Measurements from ENCODE around the gene CCNA2.

Gene CCNA2

GRCh38 chr4:121784401-121784800 is 39.3 kb downstream of the CCNA2 start:
- no peak for TF ChIP-seq CTCF (IDR thresholded peaks at IDR 0.05; ENCODE audit: low read length, missing control alignments)
- H3K4me3 ChIP-seq (replicated peaks; ENCODE audit: low read depth, low read length), result no peak overlapping the region
- no peak for DNase-seq (ENCODE audit: low read depth)

GRCh38 chr4:121783210-121783609 is 40.5 kb downstream of the CCNA2 start:
- no peak overlapping the region for H3K4me3 ChIP-seq (replicated peaks; ENCODE audit: low read depth, low read length)
- no peak for DNase-seq (ENCODE audit: low read depth)
- TF ChIP-seq CTCF (IDR thresholded peaks at IDR 0.05; ENCODE audit: low read length, missing control alignments), result no peak

GRCh38 chr4:121778991-121779628 is 44.6 kb downstream of the CCNA2 start:
- DNase-seq (ENCODE audit: low read depth), result peak; percentile 94
- no peak for TF ChIP-seq CTCF (IDR thresholded peaks at IDR 0.05; ENCODE audit: low read length, missing control alignments)
- H3K4me3 ChIP-seq (replicated peaks; ENCODE audit: low read depth, low read length), result no peak overlapping the region

GRCh38 chr4:121777625-121778024 is 46.1 kb downstream of the CCNA2 start:
- no peak for DNase-seq (ENCODE audit: low read depth)
- no peak for TF ChIP-seq CTCF (IDR thresholded peaks at IDR 0.05; ENCODE audit: low read length, missing control alignments)
- no peak overlapping the region for H3K4me3 ChIP-seq (replicated peaks; ENCODE audit: low read depth, low read length)

GRCh38 chr4:121776610-121777401 is 46.9 kb downstream of the CCNA2 start:
- H3K4me3 ChIP-seq (replicated peaks; ENCODE audit: low read depth, low read length), result no peak overlapping the region
- no peak for TF ChIP-seq CTCF (IDR thresholded peaks at IDR 0.05; ENCODE audit: low read length, missing control alignments)
- no peak for DNase-seq (ENCODE audit: low read depth)

- no peak for TF ChIP-seq CTCF (IDR thresholded peaks at IDR 0.05; ENCODE audit: low read length, missing control alignments)
- no peak overlapping the region for H3K4me3 ChIP-seq (replicated peaks; ENCODE audit: low read depth, low read length)
- no peak for DNase-seq (ENCODE audit: low read depth)
Observed at GRCh38 chr4:121773883-121774282, 49.8 kb downstream of the CCNA2 start.

All from fibroblast of pulmonary artery (primary cell).